HepG2 (cell line): ENCODE results near the gene FNDC7. TPM values are rescaled to one million over a fixed set of nuclear protein-coding genes. Genes with fewer than 3 reads are reported as not detected.

Experiments used
- ATAC-seq: fragments of 200-7000 bp; cut with Tn5 transposase; 3 replicates; pipeline ENCODE4 v1.9.1; 2020; ENCODE audit warnings: mild to moderate bottlenecking, moderate library complexity
- BruUV-seq: library from RNA; stranded (reverse); fragments of 400-500 nt; replicated peaks from 2 replicates; lab custom pipeline; 2021; lab: Mats Ljungman, UMichigan
- CTCF ChIA-PET: fragments of 300-600 bp; formaldehyde crosslinking; extraction: SDS; loops from one replicate; lab custom pipeline; 2021; ENCODE audit warnings: low total read pairs, inconsistent platforms, low intra/inter-chr PET ratio; lab: Yijun Ruan, JAX
- POLR2A ChIA-PET: fragments of 350-600 bp; sonication (Branson Sonifier 250); formaldehyde crosslinking; loops from one replicate; lab custom pipeline; 2020; ENCODE audit warnings: antibody characterized with exemption, inconsistent platforms; lab: Yijun Ruan, JAX
- DNase-seq: peaks from one replicate; pipeline ENCODE4 v3.0.0-alpha.2; 2015; ENCODE audit warnings: low spot score
- FAIRE-seq: peaks from 3 replicates; lab custom pipeline; 2011; peaks lifted over from hg19 to GRCh38; lab: Jason Lieb, UNC
- H2AFZ ChIP-seq: one replicate; pipeline ENCODE4 v1.6.1; 2011; ENCODE audit warnings: low read length, inconsistent platforms
- H3K27ac ChIP-seq: fragments of 300-600 bp; 3 replicates; pipeline ENCODE4 v1.8.0; 2011; ENCODE audit warnings: mixed run types, mild to moderate bottlenecking, mixed read lengths, low read length, inconsistent platforms; ENCODE audit not compliant: insufficient read depth; ENCODE audit errors: extremely low read length
- H3K27me3 ChIP-seq, 2 experiments: fragments of 200-600 bp in 1 of 2; 2 replicates in 1 of 2; 3 replicates in 1 of 2; pipeline versions ENCODE4 v1.6.0 to v1.8.0; 2011; ENCODE audit warnings: low read length in 2 of 2, mild to moderate bottlenecking in 2 of 2, moderate library complexity in 2 of 2, inconsistent platforms in 1 of 2; ENCODE audit not compliant: insufficient read depth in 2 of 2, control insufficient read depth in 1 of 2
- H3K36me3 ChIP-seq, 2 experiments: fragments of 200-600 bp in 1 of 2; replicated peaks in 1 of 2; 2 replicates in 1 of 2; 3 replicates in 1 of 2; pipeline versions ENCODE4 v1.5.1 to v1.8.0; 2011; ENCODE audit warnings: low read length in 2 of 2, inconsistent platforms in 1 of 2; ENCODE audit not compliant: insufficient read depth in 2 of 2, control insufficient read depth in 1 of 2
- H3K4me1 ChIP-seq: 2 replicates; pipeline ENCODE4 v1.5.1; 2012; ENCODE audit warnings: low read length, inconsistent platforms; ENCODE audit not compliant: insufficient read depth
- H3K4me2 ChIP-seq: 2 replicates; pipeline ENCODE4 v1.6.0; 2011; ENCODE audit warnings: low read depth, low read length, inconsistent platforms
- H3K4me3 ChIP-seq, 3 experiments: fragments of 200-600 bp in 1 of 3; sonication (generic), shearing (Covaris generic) in 1 of 3; replicated peaks in 1 of 3; 2 replicates each; pipeline ENCODE4 v1.5.1; 2011 to 2016; ENCODE audit warnings: low read length in 3 of 3, inconsistent platforms in 2 of 3, low read depth in 2 of 3, mild to moderate bottlenecking in 2 of 3, control low read depth in 1 of 3, mixed read lengths in 1 of 3; ENCODE audit not compliant: insufficient read depth in 1 of 3
- H3K79me2 ChIP-seq: one replicate; pipeline ENCODE4 v1.6.1; 2011; ENCODE audit warnings: low read length, inconsistent platforms; ENCODE audit not compliant: insufficient read depth
- H3K9ac ChIP-seq: 2 replicates; pipeline ENCODE4 v1.6.0; 2011; ENCODE audit warnings: mild to moderate bottlenecking, low read depth, low read length, inconsistent platforms; ENCODE audit not compliant: insufficient read depth
- H3K9me3 ChIP-seq: 2 replicates; pipeline ENCODE4 v1.5.1; 2012; ENCODE audit warnings: mild to moderate bottlenecking, low read length
- H4K20me1 ChIP-seq: 2 replicates; pipeline ENCODE4 v1.6.0; 2011; ENCODE audit warnings: inconsistent platforms, mild to moderate bottlenecking, low read length, moderate library complexity; ENCODE audit not compliant: insufficient read depth
- ARHGAP35 ChIP-seq: sonication (generic); formaldehyde crosslinking; IDR thresholded peaks from 2 replicates; pipeline ENCODE4 v1.9.0; 2022; ENCODE audit warnings: mild to moderate bottlenecking, inconsistent platforms, moderate library complexity, missing genetic modification reagents, borderline replicate concordance
- ZFP62 ChIP-seq: sonication (generic); formaldehyde crosslinking; IDR thresholded peaks from 2 replicates; pipeline ENCODE4 v1.4.0; 2020; ENCODE audit warnings: missing genetic modification reagents
- ZFX ChIP-seq: sonication (generic); formaldehyde crosslinking; IDR thresholded peaks from 2 replicates; pipeline ENCODE4 v1.4.0; 2020; ENCODE audit warnings: mild to moderate bottlenecking, low read depth, missing genetic modification reagents, moderate library complexity
- ZNF256 ChIP-seq: sonication (generic); formaldehyde crosslinking; conservative IDR thresholded peaks from 2 replicates; pipeline ENCODE4 v1.4.0; 2020; ENCODE audit warnings: missing genetic modification reagents
- ZNF629 ChIP-seq: sonication (generic); formaldehyde crosslinking; conservative IDR thresholded peaks from 2 replicates; pipeline ENCODE4 v1.5.0; 2020; ENCODE audit warnings: missing genetic modification reagents
- ZNF816 ChIP-seq: sonication (generic); formaldehyde crosslinking; IDR thresholded peaks from 2 replicates; pipeline ENCODE4 v1.8.0; 2022; ENCODE audit warnings: missing genetic modification reagents, mild to moderate bottlenecking, borderline replicate concordance
- WGBS: methylation state at CpG from one replicate; pipeline ENCODE4 v1.1.6; 2017; ENCODE audit warnings: low lambda C conversion rate; 5-methylcytosine and 5-hydroxymethylcytosine counted together
- in situ Hi-C: cut with HindIII; loops from 2 replicates; pipeline ENCODE4 v1.10.0; 2017; ENCODE audit warnings: low pct_unique_long_range_greater_than_20kb; ENCODE audit not compliant: extremely low pct_ligation_motif_present
- intact Hi-C: fragments of 100-400 bp; cut with micrococcal nuclease; formaldehyde crosslinking; loops from one replicate; pipeline ENCODE4 v1.10.0; 2022; ENCODE audit not compliant: unreplicated experiment
- polyA plus RNA-seq, 8 experiments: library from polyadenylated mRNA; depleted of rRNA in 3 of 8; stranded (reverse) in 7 of 8; unstranded in 1 of 8; fragments of >200 nt; fragmentation: Illumina TruSeq in 4 of 8; extraction: Trizol in 4 of 8; gene quantifications; 2 replicates each; pipeline versions ENCODE4 v1.2.1 to v1.2.3, GENCODE V29; 2011 to 2016; ENCODE audit warnings: low read depth in 4 of 8, missing spikeins in 1 of 8, mixed read lengths in 1 of 8; ENCODE audit not compliant: insufficient read depth in 1 of 8
- total RNA-seq, 5 experiments: library from RNA; depleted of rRNA; stranded (reverse); fragments of >200 nt; fragmentation: Illumina TruSeq; extraction: Trizol; gene quantifications; 2 replicates each; pipeline ENCODE4 v1.2.3, GENCODE V29; 2016; ENCODE audit warnings: low read depth in 1 of 5
- TF ChIP-seq, protein P1 (sequence below): sonication (generic); formaldehyde crosslinking; IDR thresholded peaks from 2 replicates; pipeline ENCODE4 v1.4.0; 2020; ENCODE audit warnings: missing genetic modification reagents
- TF ChIP-seq, protein P2 (sequence below): sonication (generic); formaldehyde crosslinking; IDR thresholded peaks from 2 replicates; pipeline ENCODE4 v1.5.0; 2020; ENCODE audit warnings: mild to moderate bottlenecking, missing genetic modification reagents, borderline replicate concordance

The FNDC7 gene
- total and polyA plus RNA-seq, 2 of the 13 experiments (the other 11 are each of a cell fraction or from before 2014, with no cell fraction given) = 0.03 TPM; not detected in 1

DNA sequence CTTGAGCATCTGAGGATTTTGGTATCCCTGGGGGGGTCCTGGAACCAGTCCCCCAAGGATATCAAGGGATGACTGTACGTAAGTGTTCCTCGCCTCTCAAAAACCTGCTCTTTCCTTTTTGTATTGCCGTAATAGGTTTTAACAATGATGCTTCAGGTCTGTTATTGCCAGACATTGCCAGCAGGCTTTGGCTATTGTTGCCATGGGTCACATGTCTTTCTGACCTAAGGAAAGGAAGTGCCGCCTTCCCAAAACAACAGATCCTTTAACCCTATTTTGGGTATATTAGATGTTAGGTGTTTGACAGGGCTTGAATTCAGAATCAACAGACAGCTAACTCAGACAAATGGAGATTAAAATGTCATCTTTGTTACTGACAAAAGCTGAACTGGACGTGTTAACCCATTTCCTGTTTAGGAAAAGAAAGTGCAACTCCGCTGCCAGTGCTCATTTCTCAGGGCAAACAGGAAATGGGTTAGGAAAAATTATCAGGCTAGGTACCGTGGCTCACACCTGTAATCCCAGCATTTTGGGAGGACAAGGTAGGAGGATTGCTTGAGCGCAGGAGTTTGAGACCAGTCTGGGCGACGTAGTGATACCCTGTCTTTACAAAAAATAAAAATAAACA, 33.0 kb upstream of the FNDC7 start:
- Histone ChIP-seq H3K4me3 (no peak overlapping the region), H3K4me2 (peak overlapping the region; percentile 8; the same call in 1 of the 2 replicates), H3K9ac (no peak overlapping the region), H3K27me3 (no peaks in the 10 kb centered on the region), H2AFZ (no peak overlapping the region), H3K4me1 (no peaks in the 10 kb centered on the region), H3K9me3 (no peaks in the 10 kb centered on the region), H4K20me1 (no peaks in the 10 kb centered on the region), H3K27ac (no peak overlapping the region), H3K36me3 (no peaks in the 10 kb centered on the region), H3K79me2 (no peaks in the 10 kb centered on the region)
- 62% methylated on average over 10 of the region's 10 CpGs for WGBS
- in situ Hi-C loops = no loop called here
- intact Hi-C loops = no loop called here
- ChIA-PET CTCF (no interaction called here), POLR2A (interaction anchor here (2.4 kb wide), 1 partner anchor 12 kb away, joined by 12 read pairs; the partner anchor contains the start of gene PRPF38B)
- FAIRE-seq (no peak), DNase-seq (no peak), ATAC-seq (no peak)
- TF ChIP-seq, protein P1, sequence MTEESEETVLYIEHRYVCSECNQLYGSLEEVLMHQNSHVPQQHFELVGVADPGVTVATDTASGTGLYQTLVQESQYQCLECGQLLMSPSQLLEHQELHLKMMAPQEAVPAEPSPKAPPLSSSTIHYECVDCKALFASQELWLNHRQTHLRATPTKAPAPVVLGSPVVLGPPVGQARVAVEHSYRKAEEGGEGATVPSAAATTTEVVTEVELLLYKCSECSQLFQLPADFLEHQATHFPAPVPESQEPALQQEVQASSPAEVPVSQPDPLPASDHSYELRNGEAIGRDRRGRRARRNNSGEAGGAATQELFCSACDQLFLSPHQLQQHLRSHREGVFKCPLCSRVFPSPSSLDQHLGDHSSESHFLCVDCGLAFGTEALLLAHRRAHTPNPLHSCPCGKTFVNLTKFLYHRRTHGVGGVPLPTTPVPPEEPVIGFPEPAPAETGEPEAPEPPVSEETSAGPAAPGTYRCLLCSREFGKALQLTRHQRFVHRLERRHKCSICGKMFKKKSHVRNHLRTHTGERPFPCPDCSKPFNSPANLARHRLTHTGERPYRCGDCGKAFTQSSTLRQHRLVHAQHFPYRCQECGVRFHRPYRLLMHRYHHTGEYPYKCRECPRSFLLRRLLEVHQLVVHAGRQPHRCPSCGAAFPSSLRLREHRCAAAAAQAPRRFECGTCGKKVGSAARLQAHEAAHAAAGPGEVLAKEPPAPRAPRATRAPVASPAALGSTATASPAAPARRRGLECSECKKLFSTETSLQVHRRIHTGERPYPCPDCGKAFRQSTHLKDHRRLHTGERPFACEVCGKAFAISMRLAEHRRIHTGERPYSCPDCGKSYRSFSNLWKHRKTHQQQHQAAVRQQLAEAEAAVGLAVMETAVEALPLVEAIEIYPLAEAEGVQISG (CRISPR knock-in tag) = no peak
- TF ChIP-seq, protein P2, sequence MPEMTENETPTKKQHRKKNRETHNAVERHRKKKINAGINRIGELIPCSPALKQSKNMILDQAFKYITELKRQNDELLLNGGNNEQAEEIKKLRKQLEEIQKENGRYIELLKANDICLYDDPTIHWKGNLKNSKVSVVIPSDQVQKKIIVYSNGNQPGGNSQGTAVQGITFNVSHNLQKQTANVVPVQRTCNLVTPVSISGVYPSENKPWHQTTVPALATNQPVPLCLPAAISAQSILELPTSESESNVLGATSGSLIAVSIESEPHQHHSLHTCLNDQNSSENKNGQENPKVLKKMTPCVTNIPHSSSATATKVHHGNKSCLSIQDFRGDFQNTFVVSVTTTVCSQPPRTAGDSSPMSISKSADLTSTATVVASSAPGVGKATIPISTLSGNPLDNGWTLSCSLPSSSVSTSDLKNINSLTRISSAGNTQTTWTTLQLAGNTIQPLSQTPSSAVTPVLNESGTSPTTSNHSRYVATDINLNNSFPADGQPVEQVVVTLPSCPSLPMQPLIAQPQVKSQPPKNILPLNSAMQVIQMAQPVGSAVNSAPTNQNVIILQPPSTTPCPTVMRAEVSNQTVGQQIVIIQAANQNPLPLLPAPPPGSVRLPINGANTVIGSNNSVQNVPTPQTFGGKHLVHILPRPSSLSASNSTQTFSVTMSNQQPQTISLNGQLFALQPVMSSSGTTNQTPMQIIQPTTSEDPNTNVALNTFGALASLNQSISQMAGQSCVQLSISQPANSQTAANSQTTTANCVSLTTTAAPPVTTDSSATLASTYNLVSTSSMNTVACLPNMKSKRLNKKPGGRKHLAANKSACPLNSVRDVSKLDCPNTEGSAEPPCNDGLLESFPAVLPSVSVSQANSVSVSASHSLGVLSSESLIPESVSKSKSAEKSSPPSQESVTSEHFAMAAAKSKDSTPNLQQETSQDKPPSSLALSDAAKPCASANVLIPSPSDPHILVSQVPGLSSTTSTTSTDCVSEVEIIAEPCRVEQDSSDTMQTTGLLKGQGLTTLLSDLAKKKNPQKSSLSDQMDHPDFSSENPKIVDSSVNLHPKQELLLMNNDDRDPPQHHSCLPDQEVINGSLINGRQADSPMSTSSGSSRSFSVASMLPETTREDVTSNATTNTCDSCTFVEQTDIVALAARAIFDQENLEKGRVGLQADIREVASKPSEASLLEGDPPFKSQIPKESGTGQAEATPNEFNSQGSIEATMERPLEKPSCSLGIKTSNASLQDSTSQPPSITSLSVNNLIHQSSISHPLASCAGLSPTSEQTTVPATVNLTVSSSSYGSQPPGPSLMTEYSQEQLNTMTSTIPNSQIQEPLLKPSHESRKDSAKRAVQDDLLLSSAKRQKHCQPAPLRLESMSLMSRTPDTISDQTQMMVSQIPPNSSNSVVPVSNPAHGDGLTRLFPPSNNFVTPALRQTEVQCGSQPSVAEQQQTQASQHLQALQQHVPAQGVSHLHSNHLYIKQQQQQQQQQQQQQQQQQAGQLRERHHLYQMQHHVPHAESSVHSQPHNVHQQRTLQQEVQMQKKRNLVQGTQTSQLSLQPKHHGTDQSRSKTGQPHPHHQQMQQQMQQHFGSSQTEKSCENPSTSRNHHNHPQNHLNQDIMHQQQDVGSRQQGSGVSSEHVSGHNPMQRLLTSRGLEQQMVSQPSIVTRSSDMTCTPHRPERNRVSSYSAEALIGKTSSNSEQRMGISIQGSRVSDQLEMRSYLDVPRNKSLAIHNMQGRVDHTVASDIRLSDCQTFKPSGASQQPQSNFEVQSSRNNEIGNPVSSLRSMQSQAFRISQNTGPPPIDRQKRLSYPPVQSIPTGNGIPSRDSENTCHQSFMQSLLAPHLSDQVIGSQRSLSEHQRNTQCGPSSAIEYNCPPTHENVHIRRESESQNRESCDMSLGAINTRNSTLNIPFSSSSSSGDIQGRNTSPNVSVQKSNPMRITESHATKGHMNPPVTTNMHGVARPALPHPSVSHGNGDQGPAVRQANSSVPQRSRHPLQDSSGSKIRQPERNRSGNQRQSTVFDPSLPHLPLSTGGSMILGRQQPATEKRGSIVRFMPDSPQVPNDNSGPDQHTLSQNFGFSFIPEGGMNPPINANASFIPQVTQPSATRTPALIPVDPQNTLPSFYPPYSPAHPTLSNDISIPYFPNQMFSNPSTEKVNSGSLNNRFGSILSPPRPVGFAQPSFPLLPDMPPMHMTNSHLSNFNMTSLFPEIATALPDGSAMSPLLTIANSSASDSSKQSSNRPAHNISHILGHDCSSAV (CRISPR knock-in tag) = no peak
- TF ChIP-seq ZFP62 (CRISPR knock-in tag) = no peak
- TF ChIP-seq ZNF629 (CRISPR knock-in tag) = 0 out of 2 replicates have a peak, but pooled peaks have one; percentile 12
- no peak for TF ChIP-seq ZNF816
- no peak for TF ChIP-seq ZNF256
- TF ChIP-seq ZFX (CRISPR knock-in tag) = no peak
- no peak for TF ChIP-seq ARHGAP35
- no TSS peak for BruUV-seq
